ENCODE data around the gene USP48.
"Not testable (repeated sequence)": the region's sequence is repeated elsewhere in the genome, so short reads cannot be mapped to it uniquely, and the experiment has no call there.

The USP48 gene

GRCh38 chr1:21674957-21675356 is 108.0 kb downstream of the USP48 start:
- Histone ChIP-seq H4K20me1 (ENCODE audit: insufficient read depth, low read length, poor library complexity, severe bottlenecking) (no peaks in the 10 kb centered on the region), H3K36me3 (ENCODE audit: insufficient read depth, low read length) (peaks cover 14% of the 10 kb centered on the region; the same call in 1 of the 2 replicates), H3K4me3 (ENCODE audit: low read length, poor library complexity, severe bottlenecking) (no peak overlapping the region), H3K79me2 (ENCODE audit: insufficient read depth, low read length) (no peaks in the 10 kb centered on the region), H2AFZ (ENCODE audit: low read length) (no peak overlapping the region), H3F3A (ENCODE audit: low read depth) (no peaks in the 10 kb centered on the region), H3K4me2 (ENCODE audit: low read depth, low read length, poor library complexity, severe bottlenecking) (no peak overlapping the region), H3K4me1 (ENCODE audit: insufficient read depth, low read length, poor library complexity, severe bottlenecking) (no peaks in the 10 kb centered on the region), H3K9me2 (replicated peaks; ENCODE audit: low read depth, low read length) (no peaks in the 10 kb centered on the region), H3K27me3 (ENCODE audit: insufficient read depth, low read length, poor library complexity, severe bottlenecking) (no peaks in the 10 kb centered on the region), H3K9me3 (ENCODE audit: insufficient read depth, low read depth, low read length) (no peaks in the 10 kb centered on the region), H3K9ac (ENCODE audit: low read depth, low read length, poor library complexity, severe bottlenecking) (no peak overlapping the region)
- TF ChIP-seq EZH2phosphoT487 (IDR thresholded peaks at IDR 0.05; ENCODE audit: borderline replicate concordance): no peak
- TF ChIP-seq CTCF (conservative IDR thresholded peaks at IDR 0.05; ENCODE audit: low read length): no peak

- not testable (repeated sequence) for H4K20me1 ChIP-seq (ENCODE audit: insufficient read depth, low read length, poor library complexity, severe bottlenecking); H3K9me2 ChIP-seq (replicated peaks; ENCODE audit: low read depth, low read length); H3K27me3 ChIP-seq (ENCODE audit: insufficient read depth, low read length, poor library complexity, severe bottlenecking); H2AFZ ChIP-seq (ENCODE audit: low read length); H3K4me2 ChIP-seq (ENCODE audit: low read depth, low read length, poor library complexity, severe bottlenecking); H3K36me3 ChIP-seq (ENCODE audit: insufficient read depth, low read length); H3K79me2 ChIP-seq (ENCODE audit: insufficient read depth, low read length); H3K9ac ChIP-seq (ENCODE audit: low read depth, low read length, poor library complexity, severe bottlenecking); H3K9me3 ChIP-seq (ENCODE audit: insufficient read depth, low read depth, low read length); H3F3A ChIP-seq (ENCODE audit: low read depth); H3K4me3 ChIP-seq (ENCODE audit: low read length, poor library complexity, severe bottlenecking); H3K4me1 ChIP-seq (ENCODE audit: insufficient read depth, low read length, poor library complexity, severe bottlenecking)
Measured at GRCh38 chr1:21673853-21674252, 109.1 kb downstream of the USP48 start.

GRCh38 chr1:21673277-21673780 is 109.6 kb downstream of the USP48 start:
- Histone ChIP-seq H3K36me3 (ENCODE audit: insufficient read depth, low read length) (peaks cover under 1% of the 10 kb centered on the region; the same call in 1 of the 2 replicates), H3K4me1 (ENCODE audit: insufficient read depth, low read length, poor library complexity, severe bottlenecking) (no peaks in the 10 kb centered on the region), H3K9ac (ENCODE audit: low read depth, low read length, poor library complexity, severe bottlenecking) (no peak overlapping the region), H3F3A (ENCODE audit: low read depth) (no peaks in the 10 kb centered on the region), H3K27me3 (ENCODE audit: insufficient read depth, low read length, poor library complexity, severe bottlenecking) (no peaks in the 10 kb centered on the region), H3K9me2 (replicated peaks; ENCODE audit: low read depth, low read length) (no peaks in the 10 kb centered on the region), H3K79me2 (ENCODE audit: insufficient read depth, low read length) (no peaks in the 10 kb centered on the region), H4K20me1 (ENCODE audit: insufficient read depth, low read length, poor library complexity, severe bottlenecking) (no peaks in the 10 kb centered on the region), H3K4me3 (ENCODE audit: low read length, poor library complexity, severe bottlenecking) (no peak overlapping the region), H2AFZ (ENCODE audit: low read length) (no peak overlapping the region), H3K4me2 (ENCODE audit: low read depth, low read length, poor library complexity, severe bottlenecking) (no peak overlapping the region), H3K9me3 (ENCODE audit: insufficient read depth, low read depth, low read length) (no peaks in the 10 kb centered on the region)
- no peak for TF ChIP-seq CTCF (conservative IDR thresholded peaks at IDR 0.05; ENCODE audit: low read length)
- no peak for TF ChIP-seq EZH2phosphoT487 (IDR thresholded peaks at IDR 0.05; ENCODE audit: borderline replicate concordance)

- Histone ChIP-seq H3K79me2 (ENCODE audit: insufficient read depth, low read length) (no peaks in the 10 kb centered on the region), H2AFZ (ENCODE audit: low read length) (no peak overlapping the region), H3K4me2 (ENCODE audit: low read depth, low read length, poor library complexity, severe bottlenecking) (no peak overlapping the region), H3F3A (ENCODE audit: low read depth) (no peaks in the 10 kb centered on the region), H3K36me3 (ENCODE audit: insufficient read depth, low read length) (no peaks in the 10 kb centered on the region), H3K4me3 (ENCODE audit: low read length, poor library complexity, severe bottlenecking) (no peak overlapping the region), H3K9me2 (replicated peaks; ENCODE audit: low read depth, low read length) (no peaks in the 10 kb centered on the region), H3K9me3 (ENCODE audit: insufficient read depth, low read depth, low read length) (no peaks in the 10 kb centered on the region), H3K4me1 (ENCODE audit: insufficient read depth, low read length, poor library complexity, severe bottlenecking) (no peaks in the 10 kb centered on the region), H3K9ac (ENCODE audit: low read depth, low read length, poor library complexity, severe bottlenecking) (no peak overlapping the region), H3K27me3 (ENCODE audit: insufficient read depth, low read length, poor library complexity, severe bottlenecking) (no peaks in the 10 kb centered on the region), H4K20me1 (ENCODE audit: insufficient read depth, low read length, poor library complexity, severe bottlenecking) (no peaks in the 10 kb centered on the region)
- TF ChIP-seq EZH2phosphoT487 (IDR thresholded peaks at IDR 0.05; ENCODE audit: borderline replicate concordance) (no peak), CTCF (conservative IDR thresholded peaks at IDR 0.05; ENCODE audit: low read length) (no peak)
Measured at GRCh38 chr1:21672478-21673276, 110.3 kb downstream of the USP48 start.
